CD14-positive monocyte (primary cell): ENCODE results near the gene PSMF1. TPM values are rescaled to one million over a fixed set of nuclear protein-coding genes. Genes with fewer than 3 reads are reported as not detected.

ENCODE experiments used
- DNase-seq, 3 donors: peaks; one replicate each; pipeline ENCODE4 v3.0.0-alpha.2; 2011 to 2022
- H2AFZ ChIP-seq: 2 replicates; pipeline ENCODE4 v1.6.0; 2012; ENCODE audit warnings: mild to moderate bottlenecking, low read depth, low read length, inconsistent platforms; ENCODE audit not compliant: insufficient read depth, poor library complexity, severe bottlenecking
- H3K27ac ChIP-seq, 2 donors: 1 replicate in 1 of 2; 2 replicates in 1 of 2; pipeline ENCODE4 v1.5.1; 2012 to 2013; ENCODE audit warnings: low read length in 2 of 2, control low read depth in 1 of 2, inconsistent platforms in 1 of 2, low read depth in 1 of 2, mild to moderate bottlenecking in 1 of 2
- H3K27me3 ChIP-seq, 2 donors: one replicate each; pipeline versions ENCODE4 v1.6.0 to v1.6.1; 2011 to 2013; ENCODE audit warnings: low read length in 2 of 2; ENCODE audit not compliant: control insufficient read depth in 2 of 2, insufficient read depth in 2 of 2
- H3K36me3 ChIP-seq, 2 donors: replicated peaks in 1 of 2; 1 replicate in 1 of 2; 2 replicates in 1 of 2; pipeline versions ENCODE4 v1.5.1 to v1.6.1; 2012 to 2013; ENCODE audit warnings: low read length in 2 of 2, control low read depth in 1 of 2, inconsistent platforms in 1 of 2, mild to moderate bottlenecking in 1 of 2; ENCODE audit not compliant: insufficient read depth in 2 of 2, control insufficient read depth in 1 of 2
- H3K4me1 ChIP-seq, 2 donors: 1 replicate in 1 of 2; 2 replicates in 1 of 2; pipeline versions ENCODE4 v1.5.1 to v1.6.1; 2012 to 2013; ENCODE audit warnings: low read length in 2 of 2, control low read depth in 1 of 2, inconsistent platforms in 1 of 2, mild to moderate bottlenecking in 1 of 2, moderate library complexity in 1 of 2; ENCODE audit not compliant: insufficient read depth in 2 of 2, control insufficient read depth in 1 of 2
- H3K4me2 ChIP-seq: replicated peaks from 2 replicates; pipeline ENCODE3; 2012; ENCODE audit warnings: low read length, moderate library complexity, mild to moderate bottlenecking; ENCODE audit not compliant: poor library complexity, severe bottlenecking; ENCODE audit errors: extremely low read depth
- H3K4me3 ChIP-seq, 3 experiments: fragments of 200-600 bp in 1 of 3; sonication (generic) in 1 of 3; replicated peaks in 1 of 3; 1 replicate in 2 of 3; 2 replicates in 1 of 3; pipeline ENCODE4 v1.5.1; 2011 to 2013; ENCODE audit warnings: low read length in 3 of 3, mild to moderate bottlenecking in 3 of 3, control low read depth in 2 of 3, low read depth in 2 of 3, inconsistent platforms in 1 of 3, moderate library complexity in 1 of 3
- H3K79me2 ChIP-seq: 2 replicates; pipeline ENCODE4 v1.6.0; 2012; ENCODE audit warnings: mild to moderate bottlenecking, control low read depth, inconsistent platforms, low read length, moderate library complexity; ENCODE audit not compliant: insufficient read depth
- H3K9ac ChIP-seq: 2 replicates; pipeline ENCODE4 v1.6.0; 2017; ENCODE audit warnings: low read length, mild to moderate bottlenecking; ENCODE audit not compliant: insufficient read depth, poor library complexity, severe bottlenecking
- H3K9me3 ChIP-seq, 2 donors: replicated peaks in 1 of 2; 1 replicate in 1 of 2; 2 replicates in 1 of 2; pipeline versions ENCODE4 v1.5.1 to v1.6.1; 2012 to 2013; ENCODE audit warnings: low read length in 2 of 2, control low read depth in 1 of 2; ENCODE audit not compliant: control insufficient read depth in 1 of 2, insufficient read depth in 1 of 2
- H4K20me1 ChIP-seq: 2 replicates; pipeline ENCODE4 v1.6.0; 2012; ENCODE audit warnings: mild to moderate bottlenecking, low read length, control low read depth, moderate library complexity; ENCODE audit not compliant: insufficient read depth
- H3K27ac Mint-ChIP-seq, 7 donors: one replicate each; pipeline ENCODE4 v1.8.0; 2020; ENCODE audit warnings: mild to moderate bottlenecking in 7 of 7, mixed read lengths in 7 of 7, moderate library complexity in 6 of 7, inconsistent platforms in 2 of 7
- H3K27me3 Mint-ChIP-seq, 3 donors: one replicate each; pipeline ENCODE4 v1.8.0; 2021 to 2022; ENCODE audit warnings: low read depth in 3 of 3, mild to moderate bottlenecking in 3 of 3, mixed read lengths in 3 of 3, moderate library complexity in 3 of 3, inconsistent platforms in 1 of 3
- H3K36me3 Mint-ChIP-seq, 2 donors: one replicate each; pipeline ENCODE4 v1.8.0; 2020; ENCODE audit warnings: mixed read lengths in 2 of 2, inconsistent platforms in 1 of 2, mild to moderate bottlenecking in 1 of 2
- H3K4me1 Mint-ChIP-seq: one replicate; pipeline ENCODE4 v1.8.0; 2020; ENCODE audit warnings: mild to moderate bottlenecking, mixed read lengths
- H3K4me3 Mint-ChIP-seq, 2 donors: one replicate each; pipeline ENCODE4 v1.8.0; 2020; ENCODE audit warnings: mild to moderate bottlenecking in 2 of 2, mixed read lengths in 2 of 2, moderate library complexity in 1 of 2
- H3K9me3 Mint-ChIP-seq, 7 donors: one replicate each; pipeline ENCODE4 v1.8.0; 2020 to 2022; ENCODE audit warnings: mixed read lengths in 7 of 7, mild to moderate bottlenecking in 6 of 7, moderate library complexity in 6 of 7, inconsistent platforms in 2 of 7
- CTCF ChIP-seq: fragments of 200-600 bp; IDR thresholded peaks from one replicate; pipeline ENCODE4 v1.8.0; 2022; ENCODE audit warnings: antibody characterized with exemption, mild to moderate bottlenecking
- WGBS: methylation state at CpG from one replicate; pipeline ENCODE4 v1.1.5; 2013; ENCODE audit warnings: missing lambda C conversion rate; ENCODE audit not compliant: insufficient coverage; 5-methylcytosine and 5-hydroxymethylcytosine counted together
- intact Hi-C, 2 donors: fragments of 100-400 bp; cut with micrococcal nuclease; formaldehyde crosslinking; loops; one replicate each; pipeline versions ENCODE4 v1.15.0 to v1.15.1; 2023
- polyA plus RNA-seq, 3 donors: library from polyadenylated mRNA; depleted of rRNA in 1 of 3; unstranded in 2 of 3; stranded (reverse) in 1 of 3; fragments of 300-500 nt in 2 of 3; fragments of >200 nt in 1 of 3; fragmentation: Illumina TruSeq in 2 of 3; gene quantifications; 1 replicate in 2 of 3; 2 replicates in 1 of 3; pipeline ENCODE4 v1.2.3, GENCODE V29; 2012 to 2021

Gene PSMF1
- polyA plus RNA-seq, 3 donors, result 103 to 349 (median 138) TPM

- H3K27me3 ChIP-seq, result no peaks in the 10 kb centered on the region
- no peak overlapping the region for H3K27ac ChIP-seq
- peaks cover 6 to 9% of the 10 kb centered on the region in 2 donors for H3K9me3 ChIP-seq
- Mint-ChIP-seq H3K4me3 (no peak overlapping the region), H3K27me3 (peaks cover 0 to 2% (median under 1%) of the 10 kb centered on the region in 3 donors), H3K9me3 (peaks cover 13 to 23% (median 16%) of the 10 kb centered on the region in 7 donors), H3K27ac (no peak overlapping the region), H3K4me1 (no peaks in the 10 kb centered on the region), H3K36me3 (no peaks in the 10 kb centered on the region)
- no peak overlapping the region for H3K4me2 ChIP-seq
- no peak overlapping the region for H2AFZ ChIP-seq
- 100% methylated on average over 2 of the region's 6 CpGs for WGBS
- H3K36me3 ChIP-seq, result no peaks in the 10 kb centered on the region
- H3K79me2 ChIP-seq, result no peaks in the 10 kb centered on the region
- DNase-seq, result no peak
- no peak for TF ChIP-seq CTCF
- no peak overlapping the region for H3K4me3 ChIP-seq
- H3K9ac ChIP-seq, result no peak overlapping the region
- H4K20me1 ChIP-seq, result no peaks in the 10 kb centered on the region
- intact Hi-C loops, result no loop called here
- H3K4me1 ChIP-seq, result no peaks in the 10 kb centered on the region
Measured at GRCh38 chr20:1094751-1095150, 23.7 kb upstream of the PSMF1 start.

GRCh38 chr20:1101533-1101932, 16.9 kb upstream of the PSMF1 start:
- H3K4me1 ChIP-seq, result no peaks in the 10 kb centered on the region
- Mint-ChIP-seq H3K27ac (no peak overlapping the region), H3K4me3 (no peak overlapping the region), H3K27me3 (peaks cover 3 to 4% (median 4%) of the 10 kb centered on the region in 3 donors), H3K9me3 (peaks cover 12 to 27% (median 24%) of the 10 kb centered on the region in 7 donors), H3K4me1 (no peaks in the 10 kb centered on the region), H3K36me3 (no peaks in the 10 kb centered on the region)
- peaks cover 5 to 16% of the 10 kb centered on the region in 2 donors for H3K9me3 ChIP-seq
- no peak for DNase-seq
- no peaks in the 10 kb centered on the region for H3K36me3 ChIP-seq
- intact Hi-C loops, result no loop called here
- TF ChIP-seq CTCF, result no peak
- no peak overlapping the region for H3K4me3 ChIP-seq
- no peak overlapping the region for H3K27ac ChIP-seq
- H3K9ac ChIP-seq, result no peak overlapping the region
- H4K20me1 ChIP-seq, result no peaks in the 10 kb centered on the region
- no peak overlapping the region for H2AFZ ChIP-seq
- no peak overlapping the region for H3K4me2 ChIP-seq
- no peaks in the 10 kb centered on the region for H3K79me2 ChIP-seq
- H3K27me3 ChIP-seq, result no peaks in the 10 kb centered on the region
